GM18867 (cell line): ENCODE measurements around the gene DYDC1.
A peak's percentile ranks its signal among the peaks of the same experiment; 100 is the strongest.
"Not testable (repeated sequence)": the region's sequence is repeated elsewhere in the genome, so short reads cannot be mapped to it uniquely, and the experiment has no call there.

Experiments used
- ATAC-seq: cut with Tn5 transposase; IDR thresholded peaks from one replicate; pipeline ENCODE4 v1.9.1; 2021; ENCODE audit warnings: mild to moderate bottlenecking, moderate library complexity; ENCODE audit not compliant: unreplicated experiment

DYDC1 gene

GRCh38 chr10:80356563-80356988 is at the start of gene DYDC1, which contains the start of gene DYDC2:
DYDC1 (minus strand) TSS chr10:80356755; CDS start chr10:80352601, 4,154 bp downstream.
DYDC2 (plus strand) TSS chr10:80356781; CDS start chr10:80362444, 5,663 bp downstream.
- ATAC-seq: peak; percentile 59

GRCh38 chr10:80406204-80406603 is 49.6 kb upstream of the DYDC1 start:
- no peak for ATAC-seq

- ATAC-seq: no peak
Measured at GRCh38 chr10:80405626-80406025, 49.1 kb upstream of the DYDC1 start.

- no peak for ATAC-seq
Measured at GRCh38 chr10:80405035-80405434, 48.5 kb upstream of the DYDC1 start.

GRCh38 chr10:80400136-80400804 is 43.7 kb upstream of the DYDC1 start:
- no peak for ATAC-seq

GRCh38 chr10:80397014-80397413 is 40.5 kb upstream of the DYDC1 start:
- no peak for ATAC-seq

GRCh38 chr10:80394358-80394916 is 37.9 kb upstream of the DYDC1 start:
- ATAC-seq: no peak

GRCh38 chr10:80392250-80392649 is 35.7 kb upstream of the DYDC1 start:
- no peak for ATAC-seq

GRCh38 chr10:80390740-80391139 is 34.2 kb upstream of the DYDC1 start:
- ATAC-seq: no peak

- ATAC-seq: peak; percentile 76
Measured at GRCh38 chr10:80382989-80383388, 26.4 kb upstream of the DYDC1 start.

GRCh38 chr10:80380185-80380584 is 23.6 kb upstream of the DYDC1 start:
- no peak for ATAC-seq

- ATAC-seq: no peak
Measured at GRCh38 chr10:80379701-80380100, 23.1 kb upstream of the DYDC1 start.

GRCh38 chr10:80373502-80373901 is 16.9 kb upstream of the DYDC1 start:
- no peak for ATAC-seq

- no peak for ATAC-seq
Measured at GRCh38 chr10:80372675-80373074, 16.1 kb upstream of the DYDC1 start.

- no peak for ATAC-seq
Measured at GRCh38 chr10:80371467-80371866, 14.9 kb upstream of the DYDC1 start.

- ATAC-seq: no peak
Measured at GRCh38 chr10:80365510-80365909, 9.0 kb upstream of the DYDC1 start.

GRCh38 chr10:80359644-80360043 is 3.1 kb upstream of the DYDC1 start:
- no peak for ATAC-seq

- ATAC-seq: not testable (repeated sequence)
Measured at GRCh38 chr10:80358925-80359324, 2.4 kb upstream of the DYDC1 start.

- ATAC-seq: no peak
Measured at GRCh38 chr10:80357851-80358125, 1.2 kb upstream of the DYDC1 start.

GRCh38 chr10:80356989-80357850 is 665 bp upstream of the DYDC1 start:
- ATAC-seq: no peak

GRCh38 chr10:80351220-80351619 is 5.3 kb downstream of the DYDC1 start:
- no peak for ATAC-seq

GRCh38 chr10:80350251-80350650 is 6.3 kb downstream of the DYDC1 start:
- no peak for ATAC-seq
